Pancreas (tissue), 10 donors: ENCODE data around the gene FCN2. TPM values are rescaled to one million over a fixed set of nuclear protein-coding genes. Genes with fewer than 3 reads are reported as not detected.

ENCODE experiments used
- ATAC-seq, 4 donors: fragments of 200-7000 bp; cut with Tn5 transposase; one replicate each; pipeline versions ENCODE4 v1.8.0 to v1.9.1; 2020; ENCODE audit warnings: mild to moderate bottlenecking in 4 of 4, moderate library complexity in 4 of 4
- DNase-seq, 6 donors: peaks; one replicate each; pipeline ENCODE4 v3.0.0-alpha.2; 2020
- FAIRE-seq: peaks from 2 replicates; lab custom pipeline; 2012; peaks lifted over from hg19 to GRCh38; lab: Jason Lieb, UNC
- H3K27ac ChIP-seq, 4 donors: fragments of 200-600 bp; sonication (generic); 1 replicate in 3 of 4; 2 replicates in 1 of 4; pipeline versions ENCODE4 v1.5.0 to v1.8.0; 2020
- H3K27me3 ChIP-seq, 4 donors: fragments of 200-600 bp; one replicate each; pipeline ENCODE4 v1.8.0; 2021
- H3K36me3 ChIP-seq, 3 donors: fragments of 200-600 bp; sonication (generic) in 1 of 3; one replicate each; pipeline versions ENCODE4 v1.5.0 to v1.8.0; 2020 to 2021
- H3K4me1 ChIP-seq, 3 donors: fragments of 200-600 bp; one replicate each; pipeline ENCODE4 v1.8.0; 2021
- H3K4me3 ChIP-seq, 4 donors: fragments of 200-600 bp; sonication (generic) in 2 of 4; one replicate each; pipeline versions ENCODE4 v1.5.0 to v1.8.0; 2020 to 2021
- H3K9me3 ChIP-seq, 4 donors: fragments of 200-600 bp; one replicate each; pipeline ENCODE4 v1.8.0; 2021
- CTCF ChIP-seq, 4 donors: fragments of 200-600 bp; sonication (generic) in 3 of 4; IDR thresholded peaks; one replicate each; pipeline versions ENCODE4 v1.5.0 to v1.8.0; 2021; ENCODE audit warnings: antibody characterized with exemption in 4 of 4
- WGBS, 2 donors: extraction: QIAGEN DNeasy Blood & Tissue Kit; methylation state at CpG; one replicate each; pipeline ENCODE4 v1.1.7; 2013; 5-methylcytosine and 5-hydroxymethylcytosine counted together
- intact Hi-C, 3 donors: fragments of 100-400 bp; cut with DNase I; formaldehyde crosslinking; loops; one replicate each; pipeline versions ENCODE4 v1.11.1 to v1.14.2; 2022
- polyA plus RNA-seq, 2 donors: library from polyadenylated mRNA; stranded (reverse); fragments of 200-250 nt; gene quantifications; one replicate each; pipeline ENCODE4 v1.2.3, GENCODE V29; 2013
- total RNA-seq, 6 donors: library from RNA; stranded (reverse); fragmentation: NEBNext Ultra II Directional in 4 of 6; extraction: Animal tissue kit (Norgen Biotek cat#: 25700) in 4 of 6; gene quantifications; one replicate each; pipeline versions ENCODE4 v1.2.1 to v1.2.4, GENCODE V29; 2021 to 2023
- donor health status: healthy with polysubstance abuse.
- donor health status: DM: no; HTN: no; CAD: no; lungs with moderate emphysema.
- donor health status: DM: no; HTN: no; CAD: no.
- donor health status: control.
- donor health status: control.
- donor health status: Bipolar disorder and iron deficiency.
- donor health status: DM: yes; HTN: yes; CAD: no.
- donor health status: DM: no; HTN: no; CAD: no.
- donor health status: DM: no; HTN: no; CAD: no.
- donor health status: DM: yes; HTN: yes; CAD: no.

Gene FCN2
- total and polyA plus RNA-seq, 8 donors, result 0.16 to 0.84 (median 0.38) TPM; not detected in 3

DNA sequence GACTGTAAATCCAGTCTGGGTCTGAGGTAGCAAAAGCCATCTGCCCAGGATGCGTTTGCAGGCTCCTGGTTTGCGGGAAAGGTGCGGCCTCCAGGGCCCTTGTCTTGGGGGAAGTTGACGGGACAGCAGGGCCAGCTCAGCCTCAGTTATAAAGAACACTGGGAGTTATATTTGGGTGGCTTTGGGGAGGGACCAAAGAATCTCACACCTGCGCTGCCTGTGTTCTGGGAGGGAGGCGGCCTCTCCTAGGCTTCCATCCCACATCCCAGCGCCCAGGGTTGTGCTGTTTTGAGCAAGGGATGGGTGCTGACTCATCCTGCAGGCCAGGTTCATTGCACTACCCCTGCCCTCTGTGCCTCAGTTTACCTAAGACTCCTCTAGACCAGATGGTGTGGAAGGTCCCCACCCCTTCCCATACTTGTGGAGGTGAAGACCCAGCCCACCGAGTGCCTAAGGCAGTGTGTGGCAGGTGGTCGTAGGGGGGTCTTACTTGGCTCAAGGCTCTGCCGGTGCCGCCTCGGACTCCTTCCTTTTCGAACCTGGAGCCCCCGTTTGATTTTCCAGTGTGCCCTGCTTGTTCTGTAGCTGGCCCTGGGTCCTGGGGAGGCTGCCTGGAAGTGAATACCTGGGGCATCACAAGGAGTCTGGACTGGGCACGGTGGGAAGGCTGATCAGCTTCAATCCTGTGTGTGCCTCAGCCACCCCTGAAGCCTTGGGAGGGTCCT is 39.3 kb upstream of the FCN2 start:
- no peak for DNase-seq
- intact Hi-C loops, result no loop called here
- Histone ChIP-seq H3K36me3 (no peaks in the 10 kb centered on the region), H3K4me3 (no peak overlapping the region), H3K4me1 (no peaks in the 10 kb centered on the region), H3K9me3 (no peaks in the 10 kb centered on the region), H3K27ac (no peak overlapping the region), H3K27me3 (no peaks in the 10 kb centered on the region)
- no peak for ATAC-seq
- FAIRE-seq, result no peak
- TF ChIP-seq CTCF (IDR thresholded peaks at IDR 0.05), result no peak
- WGBS, 2 donors, result 64 to 79% methylated on average over 11 to 15 of the region's 15 CpGs

GRCh38 chr9:134842321-134842720 is 38.3 kb upstream of the FCN2 start:
- H3K4me1 ChIP-seq, result no peaks in the 10 kb centered on the region
- intact Hi-C loops, result no loop called here
- FAIRE-seq, result no peak

GRCh38 chr9:134843740-134844139 is 36.9 kb upstream of the FCN2 start:
- no peak for TF ChIP-seq CTCF (IDR thresholded peaks at IDR 0.05)
- Histone ChIP-seq H3K27me3 (no peaks in the 10 kb centered on the region), H3K36me3 (no peaks in the 10 kb centered on the region), H3K9me3 (no peaks in the 10 kb centered on the region), H3K4me1 (no peaks in the 10 kb centered on the region), H3K4me3 (no peak overlapping the region), H3K27ac (no peak overlapping the region)
- DNase-seq (peak in 1 of 6 donors; percentile 4), FAIRE-seq (no peak), ATAC-seq (no peak)
- WGBS, 2 donors, result 56 to 74% methylated on average over 18 of the region's 18 CpGs
- intact Hi-C loops, result no loop called here

More at GRCh38 chr9:134842321-134842720, 38.3 kb upstream of the FCN2 start:
- peak in 1 of 6 donors; percentile 19 for DNase-seq
- no peak for TF ChIP-seq CTCF (IDR thresholded peaks at IDR 0.05)
- Histone ChIP-seq H3K9me3 (no peaks in the 10 kb centered on the region), H3K4me3 (no peak overlapping the region), H3K27me3 (no peaks in the 10 kb centered on the region), H3K36me3 (no peaks in the 10 kb centered on the region), H3K27ac (no peak overlapping the region)
- 72 to 84% methylated on average over 17 to 22 of the region's 22 CpGs for WGBS, 2 donors
- ATAC-seq, result no peak

GRCh38 chr9:134844821-134845220 is 35.8 kb upstream of the FCN2 start:
- H3K27me3 ChIP-seq, result no peaks in the 10 kb centered on the region
- no peak for FAIRE-seq
- no peak overlapping the region for H3K27ac ChIP-seq
- no peak for ATAC-seq
- no peak for TF ChIP-seq CTCF (IDR thresholded peaks at IDR 0.05)
- no peaks in the 10 kb centered on the region for H3K4me1 ChIP-seq
- 48 to 55% methylated on average over 8 of the region's 8 CpGs for WGBS, 2 donors
- no peak overlapping the region for H3K4me3 ChIP-seq
- DNase-seq, result peak in 1 of 6 donors; percentile 1
- intact Hi-C loops, result no loop called here
- no peaks in the 10 kb centered on the region for H3K36me3 ChIP-seq
- H3K9me3 ChIP-seq, result no peaks in the 10 kb centered on the region

GRCh38 chr9:134846187-134846586 is 34.4 kb upstream of the FCN2 start:
- no peaks in the 10 kb centered on the region for H3K27me3 ChIP-seq
- peak in 1 of 6 donors; percentile 3 for DNase-seq
- H3K9me3 ChIP-seq, result no peaks in the 10 kb centered on the region
- no peaks in the 10 kb centered on the region for H3K36me3 ChIP-seq
- intact Hi-C loops, result no loop called here
- no peak overlapping the region for H3K4me3 ChIP-seq
- WGBS, 2 donors, result 55 to 75% methylated on average over 16 of the region's 16 CpGs
- no peak for TF ChIP-seq CTCF (IDR thresholded peaks at IDR 0.05)
- H3K27ac ChIP-seq, result no peak overlapping the region
- no peak for ATAC-seq
- FAIRE-seq, result no peak
- H3K4me1 ChIP-seq, result no peaks in the 10 kb centered on the region
